Measurements from ENCODE around the gene C12orf56.
A peak's percentile ranks its signal among the peaks of the same experiment; 100 is the strongest.
"Not testable (repeated sequence)": the region's sequence is repeated elsewhere in the genome, so short reads cannot be mapped to it uniquely, and the experiment has no call there.

The C12orf56 gene

GRCh38 chr12:64304571-64304970, 86.0 kb downstream of the C12orf56 start:
- no peak for DNase-seq

GRCh38 chr12:64299628-64300027, 90.9 kb downstream of the C12orf56 start:
- no peak for DNase-seq

- DNase-seq: no peak
Measured at GRCh38 chr12:64296301-64296700, 94.3 kb downstream of the C12orf56 start.

GRCh38 chr12:64293654-64294364, 96.7 kb downstream of the C12orf56 start:
- no peak for DNase-seq

- DNase-seq: not testable (repeated sequence)
Measured at GRCh38 chr12:64293174-64293573, 97.4 kb downstream of the C12orf56 start.

- no peak for DNase-seq
Measured at GRCh38 chr12:64286521-64286920, 104.0 kb downstream of the C12orf56 start.

GRCh38 chr12:64284256-64284655, 106.3 kb downstream of the C12orf56 start:
- no peak for DNase-seq

- DNase-seq: no peak
Measured at GRCh38 chr12:64278421-64278820, 112.1 kb downstream of the C12orf56 start.

GRCh38 chr12:64273527-64274403, 116.8 kb downstream of the C12orf56 start:
- DNase-seq: peak in 4 of 56 donors; percentile 5 to 26 (median 8)

- no peak for DNase-seq
Measured at GRCh38 chr12:64270411-64270810, 120.1 kb downstream of the C12orf56 start.

- DNase-seq: no peak
Measured at GRCh38 chr12:64269161-64269560, 121.4 kb downstream of the C12orf56 start.

GRCh38 chr12:64268409-64268808, 122.1 kb downstream of the C12orf56 start:
- no peak for DNase-seq

GRCh38 chr12:64265839-64266238, 124.7 kb downstream of the C12orf56 start:
- no peak for DNase-seq

- DNase-seq: no peak
Measured at GRCh38 chr12:64261813-64262212, 128.7 kb downstream of the C12orf56 start.

- no peak for DNase-seq
Measured at GRCh38 chr12:64258576-64258975, 132.0 kb downstream of the C12orf56 start.

GRCh38 chr12:64256166-64256800, 134.3 kb downstream of the C12orf56 start:
- no peak for DNase-seq

- no peak for DNase-seq
Measured at GRCh38 chr12:64255249-64255648, 135.3 kb downstream of the C12orf56 start.

GRCh38 chr12:64253356-64253755, 137.2 kb downstream of the C12orf56 start:
- DNase-seq: no peak

GRCh38 chr12:64252681-64253080, 137.9 kb downstream of the C12orf56 start:
- DNase-seq: no peak

GRCh38 chr12:64243809-64244208, 146.7 kb downstream of the C12orf56 start:
- DNase-seq: no peak

- no peak for DNase-seq
Measured at GRCh38 chr12:64240781-64241180, 149.8 kb downstream of the C12orf56 start.

- no peak for DNase-seq
Measured at GRCh38 chr12:64237382-64237781, 153.2 kb downstream of the C12orf56 start.
